NAMALWA (cell line): Measurements from ENCODE around the gene ZMYM1.
"Not testable (repeated sequence)": the region's sequence is repeated elsewhere in the genome, so short reads cannot be mapped to it uniquely, and the experiment has no call there.

Source experiments
- DNase-seq: peaks from one replicate; pipeline ENCODE4 v3.0.0-alpha.2; 2015; ENCODE audit warnings: low spot score

ZMYM1 gene

DNA sequence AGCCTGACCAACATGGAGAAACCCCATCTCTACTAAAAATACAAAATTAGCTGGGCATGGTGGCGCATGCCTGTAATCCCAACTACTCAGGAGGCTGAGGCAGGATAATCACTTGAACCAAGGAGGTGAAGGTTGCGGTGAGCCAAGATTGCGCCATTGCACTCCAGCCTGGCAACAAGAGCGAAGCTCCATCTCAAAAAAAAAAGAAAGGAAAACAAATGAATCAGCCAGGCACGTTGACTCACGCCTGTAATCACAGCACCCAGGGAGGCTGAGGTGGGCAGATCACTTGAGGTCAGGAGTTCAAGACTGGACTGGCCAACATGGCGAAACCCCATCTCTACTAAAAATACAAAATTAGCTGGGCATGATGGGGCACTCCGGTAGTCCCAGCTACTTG, 2.8 kb upstream of the ZMYM1 start:
- not testable (repeated sequence) for DNase-seq

- DNase-seq = no peak
Measured at GRCh38 chr1:35080171-35080854, 1.1 kb downstream of the ZMYM1 start.

DNA sequence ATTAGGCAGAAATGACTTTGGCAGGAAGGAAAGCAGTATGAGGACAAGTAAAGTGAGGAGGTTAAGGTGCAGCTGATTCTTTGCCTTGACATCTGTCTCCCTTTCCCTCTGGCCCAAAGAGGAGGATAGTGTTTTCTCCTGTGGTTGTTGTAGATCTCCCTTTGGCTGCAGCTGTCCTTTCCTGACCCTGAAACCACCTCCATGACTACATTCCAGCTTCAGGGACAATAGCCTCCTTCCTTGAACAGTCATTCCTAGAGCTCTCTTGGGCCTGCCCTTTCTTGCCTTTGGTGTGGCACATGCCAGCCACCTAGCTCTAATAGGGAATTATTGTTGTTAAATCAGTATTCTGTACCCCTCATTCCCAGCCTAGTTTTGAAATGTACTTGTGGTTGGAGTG, 6.2 kb downstream of the ZMYM1 start:
- no peak for DNase-seq

DNA sequence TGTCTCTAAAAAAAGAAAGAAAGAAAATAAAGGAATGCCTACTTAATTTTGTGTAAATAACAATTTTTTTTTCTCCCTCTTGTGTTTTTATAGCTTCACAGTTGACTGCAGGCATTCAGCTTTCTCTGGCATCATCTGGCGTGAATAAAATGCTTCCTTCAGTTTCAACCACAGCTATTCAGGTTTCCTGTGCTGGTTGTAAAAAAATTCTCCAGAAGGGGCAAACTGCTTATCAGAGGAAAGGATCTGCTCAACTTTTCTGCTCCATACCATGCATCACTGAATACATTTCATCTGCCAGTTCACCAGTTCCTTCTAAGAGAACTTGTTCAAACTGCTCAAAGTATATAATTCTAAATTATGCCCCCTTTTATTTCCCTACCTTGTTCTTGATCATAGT, 18.0 kb downstream of the ZMYM1 start:
- no peak for DNase-seq

DNA sequence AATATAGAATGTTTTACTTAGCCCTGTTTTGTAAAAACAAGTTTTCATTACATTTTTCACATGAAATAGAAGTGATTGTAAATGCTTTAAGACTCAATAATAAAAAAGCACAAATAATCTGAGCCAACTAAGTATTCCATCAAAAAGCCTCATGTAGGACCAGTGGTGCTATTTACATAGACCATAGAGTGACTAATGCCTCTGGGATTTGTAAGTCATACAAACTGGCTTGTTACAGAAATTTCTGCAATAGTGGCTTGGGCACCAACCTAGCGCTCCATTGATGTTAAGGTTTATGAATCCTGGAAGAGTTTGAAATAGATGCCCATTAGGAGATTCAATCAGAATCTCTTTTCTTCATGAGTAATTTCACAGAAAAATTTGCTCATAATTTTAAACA, 31.9 kb downstream of the ZMYM1 start:
- no peak for DNase-seq

DNA sequence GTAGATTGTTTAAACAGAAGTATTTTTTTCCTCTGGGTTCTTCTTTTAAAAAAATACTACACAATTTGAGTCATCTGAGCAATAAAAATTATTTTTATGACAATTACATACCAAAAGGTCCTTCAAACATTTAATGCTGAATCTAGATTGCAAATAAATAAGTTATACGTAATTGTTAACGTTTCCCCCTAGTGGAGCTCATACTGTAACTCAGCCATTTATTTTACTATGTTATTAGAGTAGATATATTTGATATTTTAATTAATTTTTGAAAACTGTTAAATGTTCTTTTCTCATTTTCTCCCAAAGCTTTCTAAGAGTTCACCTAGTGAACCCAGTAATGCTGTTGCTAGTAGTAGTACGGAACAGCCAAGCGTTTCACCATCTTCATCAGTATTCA, 33.5 kb downstream of the ZMYM1 start:
- peak; percentile 27 for DNase-seq

GRCh38 chr1:35115459-35116383, 36.5 kb downstream of the ZMYM1 start:
- DNase-seq = no peak

DNA sequence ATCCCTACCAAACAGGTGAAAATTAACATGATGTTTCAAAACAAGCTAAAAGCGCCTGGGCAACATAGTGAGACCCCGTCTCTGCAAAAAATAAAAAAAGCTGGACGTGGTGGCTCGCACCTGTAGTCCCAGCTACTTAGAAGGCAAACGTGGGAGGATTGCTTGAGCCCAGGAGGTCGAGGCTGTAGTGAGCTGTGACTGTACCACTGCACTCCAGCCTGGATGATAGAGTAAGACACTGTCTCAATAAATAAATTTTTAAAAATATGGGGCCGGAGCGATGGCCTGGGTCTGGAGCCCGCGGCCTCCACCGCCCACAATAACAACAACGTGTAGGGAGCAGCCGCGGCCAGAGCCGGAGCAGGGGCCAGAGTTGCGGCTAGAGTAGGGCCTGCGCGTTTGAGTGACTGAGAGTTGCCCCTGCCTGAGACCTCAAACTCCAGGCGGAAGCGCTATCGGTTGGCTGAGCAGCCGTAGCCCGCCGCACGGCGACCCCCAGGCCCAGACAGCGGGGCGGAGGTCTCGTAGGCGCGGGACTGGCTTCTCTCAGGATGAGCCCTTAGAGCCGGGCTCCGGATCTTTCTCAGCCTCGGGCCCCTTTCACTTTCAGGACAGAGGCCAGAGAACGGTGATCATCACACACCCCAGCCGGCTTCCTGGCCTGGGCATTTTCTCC, 41.4 kb downstream of the ZMYM1 start:
- DNase-seq = no peak

- no peak for DNase-seq
Measured at GRCh38 chr1:35122311-35122710, 43.1 kb downstream of the ZMYM1 start.

- DNase-seq = no peak
Measured at GRCh38 chr1:35126546-35126945, 47.4 kb downstream of the ZMYM1 start.

- no peak for DNase-seq
Measured at GRCh38 chr1:35129080-35129479, 49.9 kb downstream of the ZMYM1 start.

DNA sequence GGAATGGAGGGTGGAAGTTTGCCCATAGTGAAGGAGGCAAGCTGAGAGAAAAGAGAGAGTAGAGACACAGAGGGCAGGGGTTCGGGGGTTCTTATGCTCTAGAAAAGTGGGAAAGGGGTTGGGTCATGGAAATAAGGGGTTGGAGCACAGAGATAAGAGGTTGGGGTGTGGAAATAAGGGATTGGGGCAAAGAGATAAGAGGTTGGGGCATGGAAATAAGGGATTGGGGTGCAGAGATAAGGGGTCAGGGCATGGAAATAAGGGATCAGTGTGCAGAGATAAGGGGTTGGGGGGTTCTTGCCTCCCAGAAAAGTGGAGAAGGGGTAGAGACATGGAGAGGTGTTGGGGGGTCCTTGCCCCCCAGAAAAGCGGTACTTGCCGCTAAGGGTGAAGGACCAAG, 57.6 kb downstream of the ZMYM1 start:
- DNase-seq = no peak

DNA sequence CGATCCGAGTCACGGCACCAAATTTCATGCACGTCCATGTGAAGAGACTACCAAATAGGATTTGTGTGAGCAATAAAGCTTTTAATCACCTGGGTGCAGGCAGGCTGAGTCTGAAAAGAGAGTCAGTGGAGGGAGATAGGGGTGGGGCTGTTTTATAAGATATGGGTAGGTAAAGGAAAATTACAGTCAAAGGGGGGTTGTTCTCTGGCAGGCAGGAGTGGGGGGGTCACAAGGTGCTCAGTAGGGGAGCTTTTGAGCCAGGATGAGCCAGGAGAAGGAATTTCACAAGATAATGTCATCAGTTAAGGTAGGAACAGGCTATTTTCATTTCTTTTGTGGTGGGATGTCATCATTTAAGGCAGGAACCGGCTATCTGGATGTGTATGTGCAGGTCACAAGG, 58.4 kb downstream of the ZMYM1 start:
- DNase-seq = not testable (repeated sequence)

DNA sequence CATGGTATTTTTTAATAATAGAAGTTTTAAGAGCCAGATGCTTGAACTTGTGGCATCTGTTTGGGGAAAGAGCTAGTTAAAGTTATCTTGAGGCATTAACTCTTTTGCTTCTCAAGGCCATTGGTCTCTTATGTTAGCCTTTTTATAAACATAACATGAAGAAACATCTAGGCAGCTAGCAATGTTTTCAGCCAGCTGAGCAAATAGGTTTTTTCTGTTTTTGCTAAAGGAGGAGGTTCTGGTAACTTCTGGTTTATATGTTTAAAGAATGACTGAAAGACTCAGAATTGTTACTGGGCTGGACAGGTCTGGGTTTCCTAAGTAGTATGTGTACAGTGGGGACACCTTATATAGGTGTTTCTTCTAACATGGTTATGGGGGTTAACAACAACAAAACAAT, 63.1 kb downstream of the ZMYM1 start:
- not testable (repeated sequence) for DNase-seq

DNA sequence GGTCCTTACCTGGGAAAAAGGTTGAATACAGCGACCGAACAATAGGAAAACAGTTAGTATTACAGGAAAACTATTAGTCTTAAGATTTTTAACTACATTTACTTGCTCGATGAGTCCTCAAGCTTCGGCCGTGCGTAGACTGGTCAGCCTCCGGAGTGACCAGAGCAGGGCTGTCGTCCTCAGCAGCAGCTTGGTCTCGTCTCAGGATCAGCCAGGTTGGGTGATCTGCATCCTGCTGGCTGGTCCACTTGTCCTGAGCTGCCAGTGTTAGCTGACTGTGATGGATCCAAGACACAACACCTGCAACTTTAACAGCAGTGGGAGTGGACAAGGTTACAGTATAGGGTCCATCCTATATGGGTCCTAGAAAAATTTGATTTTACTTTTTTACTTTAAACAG, 63.5 kb downstream of the ZMYM1 start:
- DNase-seq = not testable (repeated sequence)

GRCh38 chr1:35143737-35144508, 64.7 kb downstream of the ZMYM1 start:
- DNase-seq = no peak

DNA sequence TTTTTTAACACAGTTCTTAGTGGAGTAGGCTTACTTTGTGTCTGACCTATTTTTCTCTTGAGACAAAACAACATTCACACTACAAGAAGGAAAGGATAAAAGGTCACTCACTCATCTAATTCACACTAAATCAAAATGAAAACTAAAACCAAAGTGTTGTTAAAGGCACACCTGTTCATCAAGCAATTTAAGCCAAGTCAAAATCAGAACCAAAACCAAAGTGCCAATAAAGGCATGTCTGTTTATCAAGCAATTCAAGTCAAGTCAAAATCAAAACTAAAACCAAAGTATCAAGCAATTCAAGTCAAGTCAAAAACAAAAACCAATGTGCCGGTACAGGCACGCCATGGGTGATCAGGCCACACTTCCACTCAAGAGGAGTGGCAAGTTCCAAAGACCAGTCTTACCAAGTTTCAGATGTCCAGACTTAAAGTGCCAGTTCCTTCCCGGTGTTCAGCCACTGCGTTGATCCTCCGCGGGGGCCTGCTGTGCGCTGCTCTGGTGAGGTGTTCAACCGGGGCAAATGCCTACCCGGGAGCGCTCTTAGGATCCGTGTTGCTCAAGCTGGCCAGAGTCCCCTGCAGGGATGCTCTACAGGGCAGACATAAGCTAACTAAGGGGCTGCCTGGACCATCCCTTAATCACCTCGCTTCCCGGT, 66.8 kb downstream of the ZMYM1 start:
- DNase-seq = not testable (repeated sequence)

DNA sequence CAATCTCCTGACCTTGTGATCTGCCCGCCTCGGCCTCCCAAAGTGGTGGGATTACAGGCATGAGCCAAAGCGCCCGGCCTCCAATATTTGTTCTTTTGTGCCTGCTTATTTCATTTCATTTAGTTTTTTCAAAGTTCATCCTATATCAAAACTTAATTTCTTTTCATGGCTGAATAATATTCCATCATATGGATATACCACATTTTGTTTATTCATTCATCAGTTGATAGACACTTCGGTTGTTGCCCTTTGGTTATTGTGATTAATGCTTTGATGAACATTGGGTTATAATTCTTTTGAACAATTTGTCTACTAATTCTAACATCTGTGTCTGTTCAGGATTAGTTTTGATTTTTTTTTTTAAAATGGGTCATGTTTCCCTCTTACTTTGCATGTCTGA, 72.0 kb downstream of the ZMYM1 start:
- no peak for DNase-seq

GRCh38 chr1:35164893-35165292, 85.7 kb downstream of the ZMYM1 start:
- peak; percentile 25 for DNase-seq
